ENCODE measurements around the gene CDCA3.
A peak's percentile ranks its signal among the peaks of the same experiment; 100 is the strongest.
"Not testable (repeated sequence)": the region's sequence is repeated elsewhere in the genome, so short reads cannot be mapped to it uniquely, and the experiment has no call there.

CDCA3 gene

GRCh38 chr12:6851153-6851920 is at the start of gene CDCA3:
CDCA3 (minus strand) TSS chr12:6851286; CDS start chr12:6850952, 334 bp downstream.
- peak; percentile 97 for DNase-seq

GRCh38 chr12:6899837-6900519 is 48.9 kb upstream of the CDCA3 start:
- DNase-seq, result peak; percentile 75

GRCh38 chr12:6899427-6899826 is 48.3 kb upstream of the CDCA3 start:
- DNase-seq, result no peak

- no peak for DNase-seq
These were observed 45.9 kb upstream of the CDCA3 start for GRCh38 chr12:6896846-6897435.

GRCh38 chr12:6894321-6894720 is 43.2 kb upstream of the CDCA3 start:
- DNase-seq, result no peak

GRCh38 chr12:6892683-6893082 is 41.6 kb upstream of the CDCA3 start:
- not testable (repeated sequence) for DNase-seq

GRCh38 chr12:6891646-6892001 is 40.5 kb upstream of the CDCA3 start:
- DNase-seq, result no peak

- DNase-seq, result peak; percentile 99
These were observed 39.9 kb upstream of the CDCA3 start for GRCh38 chr12:6890789-6891645.

- DNase-seq, result not testable (repeated sequence)
These were observed 38.9 kb upstream of the CDCA3 start for GRCh38 chr12:6889775-6890573.

- DNase-seq, result not testable (repeated sequence)
These were observed 37.7 kb upstream of the CDCA3 start for GRCh38 chr12:6888794-6889193.

GRCh38 chr12:6888360-6888759 is 37.3 kb upstream of the CDCA3 start:
- no peak for DNase-seq

- no peak for DNase-seq
These were observed 36.4 kb upstream of the CDCA3 start for GRCh38 chr12:6887460-6887859.

- DNase-seq, result not testable (repeated sequence)
These were observed 35.3 kb upstream of the CDCA3 start for GRCh38 chr12:6886206-6886999.

- DNase-seq, result no peak
These were observed 33.5 kb upstream of the CDCA3 start for GRCh38 chr12:6884539-6884938.

- DNase-seq, result no peak
These were observed 32.6 kb upstream of the CDCA3 start for GRCh38 chr12:6883683-6884082.

- no peak for DNase-seq
These were observed 32.2 kb upstream of the CDCA3 start for GRCh38 chr12:6883252-6883651.

- not testable (repeated sequence) for DNase-seq
These were observed 28.7 kb upstream of the CDCA3 start for GRCh38 chr12:6879824-6880223.

- peak; percentile 28 for DNase-seq
These were observed 22.9 kb upstream of the CDCA3 start for GRCh38 chr12:6874015-6874368.

- peak; percentile 98 for DNase-seq
These were observed 22.3 kb upstream of the CDCA3 start, which contains the start of gene SPSB2 for GRCh38 chr12:6873094-6874014. SPSB2 (minus strand) TSS chr12:6873303; CDS start chr12:6872901, 402 bp downstream.
